ENCODE data around the gene TNFRSF14.

The TNFRSF14 gene

GRCh38 chr1:2543543-2544092 lies 12.6 kb upstream of the TNFRSF14 start:
- H3K4me3 ChIP-seq (ENCODE audit: low read length): no peak overlapping the region
- no peak for TF ChIP-seq CTCF (conservative IDR thresholded peaks at IDR 0.05; ENCODE audit: low read length)
- peak; percentile 45 for DNase-seq (ENCODE audit: low read depth)

GRCh38 chr1:2544093-2544874 lies 11.9 kb upstream of the TNFRSF14 start:
- no peak for TF ChIP-seq CTCF (conservative IDR thresholded peaks at IDR 0.05; ENCODE audit: low read length)
- DNase-seq (ENCODE audit: low read depth): no peak
- H3K4me3 ChIP-seq (ENCODE audit: low read length): no peak overlapping the region

- no peak for TF ChIP-seq CTCF (conservative IDR thresholded peaks at IDR 0.05; ENCODE audit: low read length)
- DNase-seq (ENCODE audit: low read depth): no peak
- H3K4me3 ChIP-seq (ENCODE audit: low read length): no peak overlapping the region
Measured at GRCh38 chr1:2544875-2545640, 11.1 kb upstream of the TNFRSF14 start.

GRCh38 chr1:2545754-2546514 lies 10.2 kb upstream of the TNFRSF14 start:
- peak overlapping the region; percentile 59 for H3K4me3 ChIP-seq (ENCODE audit: low read length)
- peak; percentile 58 for DNase-seq (ENCODE audit: low read depth)
- no peak for TF ChIP-seq CTCF (conservative IDR thresholded peaks at IDR 0.05; ENCODE audit: low read length)

GRCh38 chr1:2546515-2547209 lies 9.5 kb upstream of the TNFRSF14 start:
- H3K4me3 ChIP-seq (ENCODE audit: low read length): peak overlapping the region; percentile 59
- peak; percentile 67 for DNase-seq (ENCODE audit: low read depth)
- TF ChIP-seq CTCF (conservative IDR thresholded peaks at IDR 0.05; ENCODE audit: low read length): peak; percentile 11; the same call in 1 of the 2 replicates

GRCh38 chr1:2547210-2548067 lies 8.7 kb upstream of the TNFRSF14 start:
- peak overlapping the region; percentile 22 for H3K4me3 ChIP-seq (ENCODE audit: low read length)
- TF ChIP-seq CTCF (conservative IDR thresholded peaks at IDR 0.05; ENCODE audit: low read length): no peak; the same call in 1 of the 2 replicates
- DNase-seq (ENCODE audit: low read depth): no peak

All from AG10803 (cell line).